ENCODE results near the gene PKP4. TPM values are rescaled to one million over a fixed set of nuclear protein-coding genes. Genes with fewer than 3 reads are reported as not detected.

PKP4 gene
- total and polyA plus RNA-seq, 9 of the 15 experiments (the other 6 are each of a cell fraction or from before 2014, with no cell fraction given) = 24.6 to 99.1 (median 74.0) TPM

GRCh38 chr2:158560259-158560658 is 103.5 kb downstream of the PKP4 start (continued):
- TF ChIP-seq MBD2 (IDR thresholded peaks at IDR 0.05; ENCODE audit: borderline replicate concordance, low read depth) = no peak

- H2AFZ ChIP-seq (ENCODE audit: low read depth, low read length) = no peak overlapping the region
- H3K4me1 ChIP-seq (replicated peaks in 1 of 2; ENCODE audit: control insufficient read depth in 2 of 2, insufficient read depth in 2 of 2, low read length in 2 of 2) = no peaks in the 10 kb centered on the region
- no peak overlapping the region for H3K4me2 ChIP-seq (ENCODE audit: insufficient read depth, low read length)
- ATAC-seq (no peak), DNase-seq (ENCODE audit: extremely low read depth in 1 of 4, low spot score in 3 of 4) (no peak), FAIRE-seq (no peak)
- no peak overlapping the region for H3K4me3 ChIP-seq
- H3K9me3 ChIP-seq (replicated peaks; ENCODE audit: control insufficient read depth, insufficient read depth, low read depth, low read length) = no peaks in the 10 kb centered on the region
- WGBS (ENCODE audit: insufficient coverage, low coverage, missing lambda C conversion rate) = 82% methylated on average over 3 of the region's 3 CpGs
- H3K27ac ChIP-seq (ENCODE audit: extremely low read depth, low read depth, low read length) = no peak overlapping the region
- H4K20me1 ChIP-seq (replicated peaks; ENCODE audit: control insufficient read depth, insufficient read depth, low read length) = no peaks in the 10 kb centered on the region
- no peaks in the 10 kb centered on the region for H3K27me3 ChIP-seq (ENCODE audit: control insufficient read depth in 2 of 2, insufficient read depth in 2 of 2, low read length in 2 of 2)
- intact Hi-C loops (cut with micrococcal nuclease) (no loop called here), in situ Hi-C loops (cut with MboI) (no loop called here)
- H3K36me3 ChIP-seq (ENCODE audit: control insufficient read depth, insufficient read depth, low read length) = peaks cover 10% of the 10 kb centered on the region; the same call in 2 of the 3 replicates
- TF ChIP-seq GABPB1 (CRISPR knock-in tag; IDR thresholded peaks at IDR 0.05) (no peak), CTBP1 (IDR thresholded peaks at IDR 0.05; ENCODE audit: borderline replicate concordance) (no peak), HDAC3 (IDR thresholded peaks at IDR 0.05; ENCODE audit: borderline replicate concordance, partially characterized antibody) (no peak), MTA2 (IDR thresholded peaks at IDR 0.05; ENCODE audit: low read depth) (no peak), SP2 (IDR thresholded peaks at IDR 0.05; ENCODE audit: extremely low read depth, low read depth, low read length, poor library complexity, severe bottlenecking) (no peak), ELF4 (CRISPR knock-in tag; IDR thresholded peaks at IDR 0.05) (no peak), ZBTB12 (CRISPR knock-in tag; IDR thresholded peaks at IDR 0.05) (no peak), ATF4 (CRISPR knock-in tag; IDR thresholded peaks at IDR 0.05) (no peak), NFRKB (IDR thresholded peaks at IDR 0.05; ENCODE audit: low read depth) (no peak), CCAR2 (IDR thresholded peaks at IDR 0.05; ENCODE audit: low read depth, low read length) (no peak), MBD1 (CRISPR knock-in tag; IDR thresholded peaks at IDR 0.05) (no peak)
- H3K9me1 ChIP-seq (ENCODE audit: control insufficient read depth, insufficient read depth, low read length) = no peaks in the 10 kb centered on the region
- CTCF ChIA-PET (ENCODE audit: low intra/inter-chr PET ratio) = interaction anchor here (0.6 kb wide), 1 partner anchor 9 kb away, joined by 3 read pairs; no protein-coding TSS in a partner anchor
- H3K79me2 ChIP-seq (ENCODE audit: control insufficient read depth, insufficient read depth, low read length) = no peaks in the 10 kb centered on the region
- no TSS peak for BruUV-seq (replicated peaks)
- POLR2A ChIA-PET = no interaction called here
- H3K9ac ChIP-seq (ENCODE audit: insufficient read depth in 1 of 2, low read depth in 2 of 2, low read length in 2 of 2) = no peak overlapping the region
These were observed 104.3 kb downstream of the PKP4 start for GRCh38 chr2:158561054-158561453.
